ENCODE measurements around the gene KCTD11. TPM values are rescaled to one million over a fixed set of nuclear protein-coding genes. Genes with fewer than 3 reads are reported as not detected.

KCTD11 gene
- total and polyA plus RNA-seq, 10 of the 15 experiments (the other 5 are each of a cell fraction or from before 2014, with no cell fraction given): 0.05 to 7.3 (median 2.9) TPM

DNA sequence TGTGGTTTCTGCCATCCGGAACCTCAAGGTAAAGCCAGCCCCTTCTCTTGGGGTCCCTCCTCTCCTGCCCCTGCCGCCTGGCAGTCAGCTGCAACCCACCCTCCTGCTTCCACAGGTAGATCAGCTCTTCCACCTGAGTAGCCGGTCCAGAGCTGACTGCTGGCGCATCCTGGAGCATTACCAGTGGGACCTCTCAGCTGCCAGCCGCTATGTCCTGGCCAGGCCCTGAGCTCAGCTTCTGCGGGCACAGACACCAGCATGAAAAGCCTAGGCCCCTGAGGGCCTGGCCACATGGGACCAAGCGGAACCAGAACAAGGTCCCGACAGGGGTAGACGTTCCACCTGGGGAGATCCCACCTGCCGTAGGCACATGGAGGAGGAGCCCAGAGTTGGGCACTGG, 36.9 kb downstream of the KCTD11 start:
- H3K4me2 ChIP-seq (ENCODE audit: control insufficient read depth, insufficient read depth): no peak overlapping the region
- no peak for FAIRE-seq
- ChIA-PET CTCF (interaction anchor here (0.7 kb wide), 1 partner anchor 684 kb away, joined by 3 read pairs; no protein-coding TSS in a partner anchor), POLR2A (no interaction called here), SMC1A (ENCODE audit: uncharacterized antibody, unreplicated experiment) (no interaction called here), RAD21 (ENCODE audit: unreplicated experiment) (no interaction called here)
- 93% methylated on average over 10 of the region's 10 CpGs for WGBS (ENCODE audit: insufficient coverage, insufficient replicate concordance, low lambda C conversion rate, missing lambda C conversion rate)
- BruUV-seq (replicated peaks): no TSS peak
- H3K27ac ChIP-seq (ENCODE audit: control insufficient read depth, insufficient read depth): no peak overlapping the region
- peaks cover 2% of the 10 kb centered on the region for H3K79me2 ChIP-seq (ENCODE audit: control insufficient read depth, insufficient read depth, low read length)
- no peak overlapping the region for H3K9ac ChIP-seq (ENCODE audit: control insufficient read depth, insufficient read depth, low read length)
- ATAC-seq: no peak
- no peak overlapping the region for H2AFZ ChIP-seq (ENCODE audit: control insufficient read depth, low read depth, low read length)
- no peak for DNase-seq (ENCODE audit: low read depth, low spot score)
- no peak overlapping the region for H3K4me3 ChIP-seq
- in situ Hi-C loops (cut with MboI): no loop called here
- intact Hi-C loops (cut with micrococcal nuclease; ENCODE audit: unreplicated experiment): no loop called here
- H3K9me3 ChIP-seq (replicated peaks; ENCODE audit: control insufficient read depth, insufficient read depth, low read length): no peaks in the 10 kb centered on the region
- H3K4me1 ChIP-seq (ENCODE audit: control insufficient read depth, insufficient read depth, low read length): peaks cover 3% of the 10 kb centered on the region; the same call in 1 of the 2 replicates
- no peaks in the 10 kb centered on the region for H3K27me3 ChIP-seq (replicated peaks in 1 of 2; ENCODE audit: control insufficient read depth in 2 of 2, insufficient read depth in 2 of 2, low read length in 1 of 2)
- H3K36me3 ChIP-seq (ENCODE audit: control insufficient read depth in 2 of 2, insufficient read depth in 2 of 2, low read length in 1 of 2): no peaks in the 10 kb centered on the region
- H4K20me1 ChIP-seq (ENCODE audit: control insufficient read depth, insufficient read depth): no peaks in the 10 kb centered on the region
- TF ChIP-seq CBFB (IDR thresholded peaks at IDR 0.05; ENCODE audit: low read depth): no peak
- TF ChIP-seq, protein P1, sequence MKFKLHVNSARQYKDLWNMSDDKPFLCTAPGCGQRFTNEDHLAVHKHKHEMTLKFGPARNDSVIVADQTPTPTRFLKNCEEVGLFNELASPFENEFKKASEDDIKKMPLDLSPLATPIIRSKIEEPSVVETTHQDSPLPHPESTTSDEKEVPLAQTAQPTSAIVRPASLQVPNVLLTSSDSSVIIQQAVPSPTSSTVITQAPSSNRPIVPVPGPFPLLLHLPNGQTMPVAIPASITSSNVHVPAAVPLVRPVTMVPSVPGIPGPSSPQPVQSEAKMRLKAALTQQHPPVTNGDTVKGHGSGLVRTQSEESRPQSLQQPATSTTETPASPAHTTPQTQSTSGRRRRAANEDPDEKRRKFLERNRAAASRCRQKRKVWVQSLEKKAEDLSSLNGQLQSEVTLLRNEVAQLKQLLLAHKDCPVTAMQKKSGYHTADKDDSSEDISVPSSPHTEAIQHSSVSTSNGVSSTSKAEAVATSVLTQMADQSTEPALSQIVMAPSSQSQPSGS (IDR thresholded peaks at IDR 0.05; ENCODE audit: low read length): no peak
- TF ChIP-seq SMC3 (IDR thresholded peaks at IDR 0.05; ENCODE audit: borderline replicate concordance, low read length): no peak
- TF ChIP-seq, protein P2, sequence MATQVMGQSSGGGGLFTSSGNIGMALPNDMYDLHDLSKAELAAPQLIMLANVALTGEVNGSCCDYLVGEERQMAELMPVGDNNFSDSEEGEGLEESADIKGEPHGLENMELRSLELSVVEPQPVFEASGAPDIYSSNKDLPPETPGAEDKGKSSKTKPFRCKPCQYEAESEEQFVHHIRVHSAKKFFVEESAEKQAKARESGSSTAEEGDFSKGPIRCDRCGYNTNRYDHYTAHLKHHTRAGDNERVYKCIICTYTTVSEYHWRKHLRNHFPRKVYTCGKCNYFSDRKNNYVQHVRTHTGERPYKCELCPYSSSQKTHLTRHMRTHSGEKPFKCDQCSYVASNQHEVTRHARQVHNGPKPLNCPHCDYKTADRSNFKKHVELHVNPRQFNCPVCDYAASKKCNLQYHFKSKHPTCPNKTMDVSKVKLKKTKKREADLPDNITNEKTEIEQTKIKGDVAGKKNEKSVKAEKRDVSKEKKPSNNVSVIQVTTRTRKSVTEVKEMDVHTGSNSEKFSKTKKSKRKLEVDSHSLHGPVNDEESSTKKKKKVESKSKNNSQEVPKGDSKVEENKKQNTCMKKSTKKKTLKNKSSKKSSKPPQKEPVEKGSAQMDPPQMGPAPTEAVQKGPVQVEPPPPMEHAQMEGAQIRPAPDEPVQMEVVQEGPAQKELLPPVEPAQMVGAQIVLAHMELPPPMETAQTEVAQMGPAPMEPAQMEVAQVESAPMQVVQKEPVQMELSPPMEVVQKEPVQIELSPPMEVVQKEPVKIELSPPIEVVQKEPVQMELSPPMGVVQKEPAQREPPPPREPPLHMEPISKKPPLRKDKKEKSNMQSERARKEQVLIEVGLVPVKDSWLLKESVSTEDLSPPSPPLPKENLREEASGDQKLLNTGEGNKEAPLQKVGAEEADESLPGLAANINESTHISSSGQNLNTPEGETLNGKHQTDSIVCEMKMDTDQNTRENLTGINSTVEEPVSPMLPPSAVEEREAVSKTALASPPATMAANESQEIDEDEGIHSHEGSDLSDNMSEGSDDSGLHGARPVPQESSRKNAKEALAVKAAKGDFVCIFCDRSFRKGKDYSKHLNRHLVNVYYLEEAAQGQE (IDR thresholded peaks at IDR 0.05; ENCODE audit: low read depth, low read length): no peak
- TF ChIP-seq, protein P3, sequence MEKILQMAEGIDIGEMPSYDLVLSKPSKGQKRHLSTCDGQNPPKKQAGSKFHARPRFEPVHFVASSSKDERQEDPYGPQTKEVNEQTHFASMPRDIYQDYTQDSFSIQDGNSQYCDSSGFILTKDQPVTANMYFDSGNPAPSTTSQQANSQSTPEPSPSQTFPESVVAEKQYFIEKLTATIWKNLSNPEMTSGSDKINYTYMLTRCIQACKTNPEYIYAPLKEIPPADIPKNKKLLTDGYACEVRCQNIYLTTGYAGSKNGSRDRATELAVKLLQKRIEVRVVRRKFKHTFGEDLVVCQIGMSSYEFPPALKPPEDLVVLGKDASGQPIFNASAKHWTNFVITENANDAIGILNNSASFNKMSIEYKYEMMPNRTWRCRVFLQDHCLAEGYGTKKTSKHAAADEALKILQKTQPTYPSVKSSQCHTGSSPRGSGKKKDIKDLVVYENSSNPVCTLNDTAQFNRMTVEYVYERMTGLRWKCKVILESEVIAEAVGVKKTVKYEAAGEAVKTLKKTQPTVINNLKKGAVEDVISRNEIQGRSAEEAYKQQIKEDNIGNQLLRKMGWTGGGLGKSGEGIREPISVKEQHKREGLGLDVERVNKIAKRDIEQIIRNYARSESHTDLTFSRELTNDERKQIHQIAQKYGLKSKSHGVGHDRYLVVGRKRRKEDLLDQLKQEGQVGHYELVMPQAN (conservative IDR thresholded peaks at IDR 0.05): no peak
- no peak for TF ChIP-seq ZSCAN29 (IDR thresholded peaks at IDR 0.05)
- TF ChIP-seq RBBP5 (conservative IDR thresholded peaks at IDR 0.05): no peak
- no peak for TF ChIP-seq YY1 (IDR thresholded peaks at IDR 0.05; ENCODE audit: low read depth, low read length)
- TF ChIP-seq, protein P4, sequence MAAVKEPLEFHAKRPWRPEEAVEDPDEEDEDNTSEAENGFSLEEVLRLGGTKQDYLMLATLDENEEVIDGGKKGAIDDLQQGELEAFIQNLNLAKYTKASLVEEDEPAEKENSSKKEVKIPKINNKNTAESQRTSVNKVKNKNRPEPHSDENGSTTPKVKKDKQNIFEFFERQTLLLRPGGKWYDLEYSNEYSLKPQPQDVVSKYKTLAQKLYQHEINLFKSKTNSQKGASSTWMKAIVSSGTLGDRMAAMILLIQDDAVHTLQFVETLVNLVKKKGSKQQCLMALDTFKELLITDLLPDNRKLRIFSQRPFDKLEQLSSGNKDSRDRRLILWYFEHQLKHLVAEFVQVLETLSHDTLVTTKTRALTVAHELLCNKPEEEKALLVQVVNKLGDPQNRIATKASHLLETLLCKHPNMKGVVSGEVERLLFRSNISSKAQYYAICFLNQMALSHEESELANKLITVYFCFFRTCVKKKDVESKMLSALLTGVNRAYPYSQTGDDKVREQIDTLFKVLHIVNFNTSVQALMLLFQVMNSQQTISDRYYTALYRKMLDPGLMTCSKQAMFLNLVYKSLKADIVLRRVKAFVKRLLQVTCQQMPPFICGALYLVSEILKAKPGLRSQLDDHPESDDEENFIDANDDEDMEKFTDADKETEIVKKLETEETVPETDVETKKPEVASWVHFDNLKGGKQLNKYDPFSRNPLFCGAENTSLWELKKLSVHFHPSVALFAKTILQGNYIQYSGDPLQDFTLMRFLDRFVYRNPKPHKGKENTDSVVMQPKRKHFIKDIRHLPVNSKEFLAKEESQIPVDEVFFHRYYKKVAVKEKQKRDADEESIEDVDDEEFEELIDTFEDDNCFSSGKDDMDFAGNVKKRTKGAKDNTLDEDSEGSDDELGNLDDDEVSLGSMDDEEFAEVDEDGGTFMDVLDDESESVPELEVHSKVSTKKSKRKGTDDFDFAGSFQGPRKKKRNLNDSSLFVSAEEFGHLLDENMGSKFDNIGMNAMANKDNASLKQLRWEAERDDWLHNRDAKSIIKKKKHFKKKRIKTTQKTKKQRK (IDR thresholded peaks at IDR 0.05; ENCODE audit: low read depth, low read length): no peak
- TF ChIP-seq MYC (IDR thresholded peaks at IDR 0.05; ENCODE audit: insufficient read depth, insufficient read length, insufficient replicate concordance, low read length, severe bottlenecking): no peak
- no peak for TF ChIP-seq ZNF384 (IDR thresholded peaks at IDR 0.05; ENCODE audit: borderline replicate concordance, low read depth, low read length)

All from GM12878 (cell line).